Femur (tissue), 1 donor: ENCODE measurements around the gene CGNL1.

Experiments
- DNase-seq: peaks from one replicate; pipeline ENCODE4 v3.0.0-alpha.2; 2017

The CGNL1 gene

DNA sequence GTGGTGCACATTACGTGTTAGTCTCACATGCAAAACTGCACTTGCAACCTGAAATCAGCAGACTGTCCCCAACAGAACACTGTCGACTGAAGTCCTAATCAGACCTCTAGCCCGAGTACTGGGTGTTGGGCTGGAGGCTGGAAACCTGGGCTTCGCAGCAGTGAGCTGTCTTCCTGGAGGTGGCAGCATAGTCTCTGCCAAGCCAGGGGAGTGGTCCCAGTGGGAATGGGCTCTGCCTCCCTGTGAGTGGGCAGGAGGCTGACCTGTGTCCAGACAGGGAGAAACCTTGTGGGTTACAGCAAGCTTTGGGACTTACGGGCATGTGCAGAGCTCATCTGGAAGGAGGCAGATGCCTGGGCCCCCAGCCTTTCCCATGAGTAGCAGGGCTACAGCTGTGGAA is 177.2 kb downstream of the CGNL1 start:
- DNase-seq: no peak

DNA sequence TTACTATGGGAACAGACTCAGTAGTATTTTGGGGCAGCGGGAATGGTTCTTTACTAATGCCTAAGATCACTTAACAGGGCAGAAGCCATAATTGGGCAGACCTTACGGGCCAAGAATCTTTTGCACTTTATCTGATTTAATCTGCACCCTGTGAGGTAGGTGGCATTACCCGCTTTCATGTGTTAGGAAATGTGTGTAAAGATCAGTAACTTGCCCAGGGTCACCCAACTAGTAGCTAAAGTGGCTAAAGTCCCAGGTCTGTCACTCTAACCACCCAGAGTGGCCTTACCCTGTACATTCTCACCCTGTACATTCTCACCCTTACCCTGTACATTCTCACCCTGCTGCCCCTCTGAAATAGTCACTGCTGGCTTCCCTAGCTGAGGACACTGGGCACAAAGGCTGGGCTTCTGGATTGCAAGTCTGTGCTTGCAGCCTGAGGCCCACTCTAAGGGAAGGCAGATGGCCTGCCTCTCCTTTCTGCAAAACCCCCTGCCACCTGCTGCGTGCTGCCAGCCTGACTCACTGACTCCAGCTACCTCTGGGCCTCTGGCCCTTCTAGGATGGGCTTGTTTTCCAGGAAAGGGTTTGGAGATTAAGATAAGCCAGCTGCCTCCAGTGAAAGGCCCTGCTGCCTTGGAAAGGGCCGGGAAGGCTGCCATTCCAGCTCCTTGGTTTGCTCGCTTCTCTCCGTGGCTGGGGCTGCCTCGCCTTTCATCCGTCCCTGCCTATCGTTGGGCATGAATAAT is 177.9 kb downstream of the CGNL1 start:
- peak; percentile 63 for DNase-seq

DNA sequence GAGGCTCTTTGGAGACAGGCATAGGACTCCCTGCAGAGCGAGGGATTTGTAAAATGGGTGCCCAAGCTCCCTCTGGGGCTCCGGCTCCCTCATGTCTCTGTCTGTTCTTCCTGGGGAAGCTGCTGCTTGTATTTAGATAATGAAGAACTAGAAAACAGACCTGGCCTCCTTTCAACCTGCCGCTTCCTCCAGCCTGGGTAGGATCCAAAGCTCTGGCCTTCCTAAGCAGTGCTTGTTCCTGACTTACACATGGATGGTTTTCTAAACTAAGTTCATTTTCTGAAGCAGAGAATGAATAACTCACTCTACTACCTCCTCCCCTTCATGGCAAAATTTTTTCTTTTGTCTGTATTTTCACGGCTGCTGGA is 178.5 kb downstream of the CGNL1 start:
- DNase-seq: no peak

DNA sequence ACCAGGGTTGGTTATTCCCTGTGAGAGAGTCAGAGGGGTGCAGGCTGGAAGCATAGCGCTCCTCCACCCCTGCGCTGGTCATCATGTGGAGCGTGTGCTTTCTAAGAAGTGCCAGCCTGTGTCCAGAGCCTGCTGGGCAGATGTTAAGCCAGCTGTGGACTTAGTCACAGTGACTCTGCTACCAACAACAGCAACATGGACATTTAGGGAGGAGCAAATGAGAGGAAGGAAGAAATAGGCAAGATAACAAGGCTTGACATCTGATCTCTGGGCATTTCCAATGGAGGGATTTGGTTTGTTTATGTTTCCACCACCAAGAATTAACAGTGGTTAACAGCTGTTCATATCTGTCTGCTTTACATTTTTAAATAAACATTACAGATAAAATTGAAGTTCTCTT is 179.0 kb downstream of the CGNL1 start:
- DNase-seq: no peak

DNA sequence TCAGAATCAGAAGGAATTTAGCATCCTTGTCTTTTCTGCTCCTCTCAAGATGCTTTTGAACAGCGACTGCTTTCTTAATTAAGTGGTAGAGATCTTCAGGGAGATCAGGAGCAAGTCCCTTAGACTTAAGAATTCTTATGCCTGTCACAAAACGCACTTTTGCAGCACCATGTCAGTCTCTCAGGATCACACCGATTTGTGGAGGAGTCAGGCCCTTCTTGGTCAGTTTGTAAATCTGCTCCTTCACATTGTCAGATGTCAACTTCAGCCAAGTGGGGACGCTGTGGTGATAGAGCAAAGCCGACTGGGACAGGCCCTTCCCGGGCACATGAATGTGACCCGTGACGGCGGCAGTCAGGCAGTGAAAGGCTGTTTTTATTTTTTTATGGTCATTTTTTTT is 179.7 kb downstream of the CGNL1 start:
- no peak for DNase-seq

DNA sequence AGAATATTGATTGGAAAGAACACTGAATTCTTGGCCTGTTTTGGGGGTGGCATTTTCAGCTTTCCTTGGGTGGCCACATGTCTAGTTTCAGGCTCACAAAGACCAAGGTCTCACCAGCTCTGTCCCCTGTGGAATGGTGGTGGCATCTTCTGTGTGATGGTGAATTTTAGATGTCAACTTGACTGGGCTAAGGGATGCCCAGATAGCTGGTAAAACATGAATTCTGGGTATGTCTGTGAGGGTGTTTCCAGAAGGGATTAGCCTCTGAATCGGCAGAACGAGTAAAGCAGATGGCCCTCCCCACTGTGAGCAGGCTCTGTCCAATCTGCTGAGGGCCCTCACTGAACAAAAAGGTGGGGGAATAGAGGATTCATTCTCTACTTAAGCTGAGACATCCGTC is 181.0 kb downstream of the CGNL1 start:
- DNase-seq: no peak

DNA sequence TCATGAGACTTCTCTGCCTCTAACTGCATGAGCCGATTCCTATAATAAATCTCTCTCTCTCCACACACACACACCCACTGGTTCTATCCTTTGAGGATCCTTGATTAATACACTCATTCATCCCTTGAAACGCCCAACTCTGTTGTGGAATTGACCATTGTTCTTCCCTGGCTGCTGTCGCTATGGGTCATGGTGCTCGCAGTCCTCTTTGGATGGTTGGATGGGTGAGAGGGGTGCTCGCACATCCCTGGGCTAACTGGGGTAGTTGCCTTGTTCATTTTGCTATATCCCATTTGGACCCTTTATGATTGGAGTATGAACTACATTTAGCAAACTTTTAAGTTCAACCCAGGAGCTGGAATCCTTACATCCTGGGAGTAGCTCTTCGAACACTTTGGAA is 181.5 kb downstream of the CGNL1 start:
- no peak for DNase-seq

DNA sequence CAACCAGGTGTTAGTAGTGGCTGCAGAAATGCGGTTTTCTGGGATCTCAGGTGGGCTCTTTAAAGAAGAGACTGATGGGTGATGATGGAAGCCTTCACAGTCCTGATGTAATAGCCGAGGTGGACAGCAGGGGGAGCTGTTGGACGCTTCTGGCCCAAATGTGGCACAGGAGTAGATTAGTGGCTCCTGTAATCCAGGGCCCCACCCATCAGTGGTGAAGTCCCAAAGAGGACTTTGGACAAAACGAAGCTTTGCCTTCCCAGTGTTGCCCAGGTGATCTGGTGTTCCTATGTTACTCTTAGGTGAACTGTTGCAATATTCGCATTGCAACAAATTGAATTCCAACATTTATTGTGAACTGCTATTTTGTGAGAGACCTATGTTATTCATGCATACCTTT is 183.6 kb downstream of the CGNL1 start:
- DNase-seq: no peak

DNA sequence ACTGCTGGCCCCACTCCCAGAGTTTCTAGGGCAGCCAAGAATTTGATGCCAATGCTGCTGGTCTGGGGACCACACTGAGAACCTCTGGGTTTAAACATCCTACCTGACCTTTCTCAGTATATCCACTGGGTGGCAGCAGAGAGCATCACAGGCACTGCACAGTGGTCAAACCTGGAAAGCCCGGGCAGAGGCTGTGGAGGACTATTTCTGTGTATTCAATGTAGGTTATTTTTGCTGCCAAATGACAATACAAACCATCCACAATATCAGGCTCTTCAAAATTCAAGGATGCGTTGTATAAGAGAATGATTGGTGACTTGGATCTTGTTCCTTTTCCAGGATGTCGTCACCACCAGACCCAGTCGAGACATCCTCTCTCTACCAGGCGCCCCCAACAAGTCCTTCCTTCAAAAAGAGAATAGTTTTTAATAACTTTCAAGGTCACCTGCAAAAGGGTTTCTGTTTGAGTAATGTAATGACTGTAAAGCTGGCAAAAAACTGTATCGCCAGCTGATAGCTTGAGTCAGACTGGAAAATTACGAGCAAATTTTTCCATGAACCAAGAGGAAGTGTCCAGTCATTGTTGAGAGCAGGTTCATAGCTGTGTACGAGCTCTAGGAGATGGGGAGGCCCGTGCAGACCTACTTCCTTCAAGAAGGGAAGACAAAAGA is 184.9 kb downstream of the CGNL1 start:
- DNase-seq: peak; percentile 86

DNA sequence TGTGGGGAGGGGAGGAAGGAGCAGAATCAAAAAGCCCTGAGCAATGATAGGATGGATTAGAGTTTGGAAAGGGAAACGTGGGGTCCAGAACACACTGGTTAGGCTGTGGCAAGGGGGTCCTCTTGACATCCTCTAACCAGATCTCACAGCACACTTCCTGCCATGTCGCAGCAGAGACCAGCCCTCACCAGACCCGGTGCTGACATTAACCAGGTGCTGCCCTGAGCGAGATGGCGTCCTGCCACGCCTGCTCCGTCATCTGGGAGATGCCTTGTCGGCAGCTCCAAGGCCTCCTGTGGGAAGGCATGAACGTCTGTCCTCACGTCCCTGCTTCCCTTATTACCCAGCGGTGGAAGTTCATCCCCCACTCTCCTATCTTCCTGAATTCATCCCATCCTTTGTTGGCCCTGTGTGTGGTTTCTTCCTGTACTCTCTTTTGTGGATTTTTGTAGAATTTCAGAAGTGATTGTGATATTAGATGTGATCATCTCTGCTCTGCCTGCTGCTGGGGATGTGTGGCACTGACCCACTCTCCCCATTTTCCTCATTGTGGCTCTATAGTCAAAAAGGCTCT is 186.0 kb downstream of the CGNL1 start:
- DNase-seq: no peak

DNA sequence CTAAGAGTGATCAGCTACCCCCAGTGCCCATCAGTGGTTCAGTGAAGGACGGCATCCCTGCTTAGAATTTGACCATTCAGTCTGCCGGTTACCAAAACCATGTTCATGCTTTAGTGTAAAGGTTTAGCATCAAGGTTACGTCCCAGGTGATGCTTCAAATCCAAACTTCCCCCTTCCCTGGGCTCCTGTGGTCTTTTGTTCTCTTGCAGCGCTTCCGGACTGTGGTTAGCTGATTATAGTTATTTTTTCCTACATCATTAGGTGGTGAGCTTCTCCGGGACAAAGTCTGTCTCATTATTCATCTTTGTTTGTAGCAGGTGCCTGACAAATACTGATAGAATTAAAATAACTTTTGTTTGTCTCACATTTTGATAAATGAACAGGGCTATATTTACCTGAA is 187.1 kb downstream of the CGNL1 start:
- DNase-seq: no peak

DNA sequence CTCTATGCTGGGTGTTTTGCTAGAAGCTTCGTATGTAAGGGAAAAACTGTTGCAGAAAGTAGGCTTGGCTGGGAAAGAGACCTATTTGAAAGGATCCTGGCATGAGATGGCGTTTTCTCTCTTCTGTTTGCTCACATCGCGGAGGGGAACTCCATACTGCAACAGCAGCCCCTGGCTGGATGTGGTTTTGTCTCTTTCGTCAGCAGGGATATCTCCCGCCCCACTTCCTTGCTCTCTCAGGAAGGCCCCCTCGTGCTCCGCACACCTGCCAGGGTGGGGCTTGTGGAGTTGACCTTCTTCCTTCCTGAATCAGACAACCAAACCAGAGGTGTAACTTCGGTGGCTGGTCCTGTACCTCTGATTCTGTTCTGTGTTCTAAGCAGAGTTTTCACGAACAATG is 189.0 kb downstream of the CGNL1 start:
- DNase-seq: no peak

DNA sequence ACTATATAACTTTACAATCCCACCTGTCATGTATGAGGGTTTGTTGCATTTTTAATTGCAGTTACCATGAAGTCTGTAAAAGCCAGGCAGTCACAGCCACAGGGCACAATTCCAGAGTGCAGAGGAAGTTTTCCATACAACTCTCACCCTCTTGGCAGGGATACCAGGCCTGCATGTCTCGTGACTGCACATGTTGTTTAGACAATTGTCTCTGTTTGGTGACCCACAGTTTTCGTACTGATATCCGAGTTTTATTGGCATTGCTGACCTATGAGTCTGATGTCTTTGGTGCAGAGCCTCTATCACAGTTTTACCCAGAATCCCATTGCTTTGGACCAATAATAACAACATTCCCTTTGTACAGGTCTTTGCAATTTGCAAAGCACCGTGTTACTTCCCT is 190.5 kb downstream of the CGNL1 start:
- no peak for DNase-seq

DNA sequence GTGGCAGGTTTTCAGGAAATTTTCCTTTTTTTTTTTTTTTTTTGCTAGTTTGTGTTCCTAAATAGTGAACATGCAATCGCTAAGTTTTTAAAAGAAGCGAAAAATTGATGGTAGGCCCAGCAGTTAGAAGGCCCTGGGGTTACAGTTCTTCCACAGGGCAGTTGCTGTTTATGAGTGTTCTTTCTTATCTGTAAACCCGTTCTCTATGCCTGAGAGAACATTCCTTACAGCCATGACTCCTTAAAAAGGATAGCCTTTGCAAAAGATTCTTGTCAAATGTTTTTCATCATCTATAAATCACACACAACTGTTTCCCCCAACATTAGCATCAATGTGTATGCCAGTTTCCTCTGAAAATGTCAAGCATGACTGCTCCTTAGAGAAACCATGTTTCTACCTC is 191.6 kb downstream of the CGNL1 start:
- no peak for DNase-seq

DNA sequence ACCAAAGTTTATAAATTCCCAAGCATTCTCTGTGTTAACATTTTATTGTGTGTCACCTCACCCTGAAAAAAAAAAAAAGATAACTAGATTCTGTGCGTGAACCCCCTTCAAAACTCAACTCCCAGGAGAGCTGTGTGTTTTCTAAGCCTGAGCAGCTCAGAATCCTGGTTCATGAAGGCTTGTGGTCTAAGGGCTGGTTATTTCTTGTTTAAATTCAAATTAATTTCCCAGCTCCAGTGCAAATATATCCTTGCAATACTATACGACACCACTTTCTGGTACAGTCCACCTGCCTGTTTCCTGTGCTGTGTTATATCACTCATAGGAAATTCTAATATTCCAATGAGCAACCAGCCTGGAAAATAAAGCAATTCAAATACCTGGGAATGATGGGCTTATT is 192.0 kb downstream of the CGNL1 start:
- DNase-seq: no peak

DNA sequence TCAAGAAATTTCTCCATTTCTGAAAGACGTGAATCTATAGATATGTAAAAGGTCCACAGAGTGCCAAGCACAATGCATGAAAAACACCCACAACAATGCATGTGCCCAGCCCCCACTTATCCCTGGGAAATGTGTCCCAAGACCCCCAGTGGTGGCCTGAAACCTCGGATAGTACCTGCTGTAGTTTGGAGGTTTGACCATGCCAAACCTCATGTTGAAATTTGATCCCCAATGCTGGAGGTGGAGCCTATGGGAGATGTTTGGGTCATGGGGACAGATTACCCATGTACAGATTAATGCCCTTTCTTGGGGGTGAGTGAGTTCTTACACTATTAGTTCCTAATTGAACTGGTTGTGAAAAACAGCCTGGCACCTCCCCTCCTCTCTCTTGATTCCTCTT is 194.0 kb downstream of the CGNL1 start:
- no peak for DNase-seq

DNA sequence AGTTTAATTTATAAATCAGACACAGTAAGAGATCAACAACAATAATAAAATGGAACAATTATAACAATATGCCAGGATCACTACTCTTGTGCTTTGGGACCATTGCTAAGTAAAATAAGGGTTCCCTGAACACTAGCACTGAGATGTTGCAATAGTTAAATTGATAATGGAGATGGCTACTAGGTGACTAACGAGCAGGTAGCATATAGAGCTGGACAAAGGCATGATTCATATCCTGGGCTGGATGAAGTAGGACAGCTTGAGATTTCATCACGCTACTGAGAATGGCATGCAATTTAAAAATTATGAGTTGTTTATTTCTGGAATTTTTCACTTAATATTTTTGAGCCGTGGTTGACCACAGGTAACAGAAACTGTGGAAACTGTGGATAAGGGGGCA is 194.7 kb downstream of the CGNL1 start:
- DNase-seq: no peak

DNA sequence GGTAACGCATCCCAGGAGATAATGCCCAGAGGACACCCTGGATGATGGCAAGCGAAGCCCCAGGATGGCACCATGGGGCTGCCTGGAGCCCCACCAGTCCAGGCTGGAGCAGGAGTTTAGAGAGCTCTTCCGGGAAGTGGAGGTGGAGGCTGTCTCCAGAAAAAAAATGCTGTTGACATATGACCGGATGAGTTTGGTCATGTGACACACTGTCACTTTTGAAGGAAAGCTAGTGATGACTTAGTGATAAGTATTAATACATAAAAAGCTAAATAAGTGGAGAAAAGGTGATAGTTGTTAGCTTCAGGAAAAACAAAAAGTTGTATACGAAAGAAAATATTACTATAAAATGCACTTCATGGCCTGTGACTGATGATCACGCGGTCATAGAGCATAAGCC is 195.4 kb downstream of the CGNL1 start:
- DNase-seq: no peak

DNA sequence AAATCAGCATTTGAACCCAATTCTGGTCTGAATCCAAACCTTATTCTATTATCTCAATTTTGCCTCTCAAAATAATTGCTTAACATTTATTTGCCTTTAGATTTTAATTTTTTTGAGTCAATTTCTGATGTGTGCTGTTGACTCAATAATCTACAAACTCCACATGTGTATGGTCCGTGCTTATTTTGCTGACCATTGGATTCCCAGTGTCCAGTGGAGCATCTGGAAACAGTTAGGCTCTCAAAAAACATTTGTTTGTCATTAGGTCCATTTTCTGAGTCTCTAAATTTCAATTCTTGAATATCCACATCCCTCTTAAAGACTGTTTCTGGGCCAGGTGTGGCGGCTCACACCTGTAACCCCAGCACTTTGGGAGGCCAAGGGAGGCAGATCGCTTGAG is 196.2 kb downstream of the CGNL1 start:
- DNase-seq: no peak

DNA sequence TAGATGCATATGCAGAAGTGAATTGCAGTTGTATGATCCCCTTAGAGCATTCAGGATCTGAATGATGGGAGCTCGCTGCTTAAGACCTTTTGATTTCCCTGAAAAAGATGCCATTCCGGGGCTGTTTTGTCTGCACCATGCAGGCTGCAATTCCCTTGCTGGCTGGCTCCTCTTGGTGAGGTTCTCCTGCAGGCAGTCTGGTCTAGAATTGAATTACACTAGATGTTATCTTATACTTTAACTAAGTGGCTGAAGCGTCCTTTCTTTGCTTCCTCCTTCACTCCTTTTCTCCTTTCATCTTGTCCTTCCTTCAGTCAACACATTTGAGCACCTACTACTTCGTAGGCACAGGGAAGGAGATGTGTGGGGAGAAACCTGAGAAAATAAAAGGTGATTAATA is 196.8 kb downstream of the CGNL1 start:
- DNase-seq: no peak

DNA sequence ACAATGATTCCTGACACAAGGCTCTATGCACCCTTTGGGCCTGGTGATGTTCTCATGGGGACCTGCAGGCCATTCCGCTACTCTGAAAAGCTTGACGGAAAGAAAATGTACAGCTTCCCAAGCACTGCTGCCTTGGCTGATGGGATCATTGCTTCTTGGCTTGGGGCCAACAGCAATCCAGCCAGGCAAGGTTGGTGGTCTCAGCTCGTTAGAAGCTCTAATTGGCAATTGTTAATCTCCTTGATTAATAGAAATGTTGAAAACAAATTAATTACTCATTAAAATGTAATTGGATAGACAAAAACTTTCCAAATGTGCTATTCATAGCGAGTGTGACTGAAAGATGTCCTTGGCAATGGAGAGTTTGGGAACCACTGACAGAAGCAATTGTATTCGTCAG is 199.1 kb downstream of the CGNL1 start:
- DNase-seq: no peak

DNA sequence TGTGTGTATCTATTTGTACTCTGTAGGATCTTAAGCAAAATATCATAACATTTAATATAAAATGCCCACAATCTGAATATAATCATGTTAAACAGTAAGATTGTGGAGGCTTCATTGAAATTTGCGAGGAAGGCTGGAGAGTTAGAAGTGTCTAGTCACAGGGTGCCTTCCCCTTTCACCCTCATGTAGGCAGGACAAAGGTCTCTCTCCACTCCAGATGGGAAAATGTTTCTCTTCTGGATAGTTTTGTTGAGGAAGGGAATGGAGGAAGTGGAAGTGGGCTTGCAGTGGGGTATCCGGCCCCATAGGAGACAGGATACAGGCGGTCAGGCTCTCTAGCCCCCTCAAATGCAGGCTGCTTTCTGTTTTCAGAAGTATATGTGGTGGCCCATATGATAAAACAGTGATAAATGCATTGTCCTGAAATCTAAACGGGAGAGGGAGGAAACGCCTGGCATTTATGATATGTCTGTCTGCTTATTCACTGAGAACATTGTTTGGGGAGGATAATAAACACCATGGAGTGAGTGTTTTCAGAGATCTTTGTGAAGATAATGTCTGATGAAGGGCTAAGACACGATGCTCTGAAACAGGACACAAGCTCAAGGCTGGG is 202.1 kb downstream of the CGNL1 start:
- no peak for DNase-seq

DNA sequence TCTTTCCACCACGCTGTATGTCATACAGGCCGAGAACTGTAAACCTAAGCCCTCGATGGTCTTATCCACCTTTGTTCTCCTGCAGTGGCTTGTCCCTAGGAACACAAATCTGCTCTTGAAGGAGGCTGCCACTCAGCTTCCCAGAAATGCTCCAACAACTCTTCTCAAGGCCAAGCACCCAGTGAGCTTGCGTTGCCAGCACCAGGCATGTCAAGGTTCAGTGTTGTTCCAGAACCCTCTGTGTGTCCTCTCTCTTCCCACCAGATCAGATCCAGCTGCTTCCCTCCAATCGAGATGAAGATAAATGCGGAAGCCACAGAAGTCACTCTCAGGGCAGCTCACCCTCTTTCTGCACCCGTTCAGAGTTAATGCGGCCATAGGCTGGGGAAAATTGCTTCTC is 204.1 kb downstream of the CGNL1 start:
- no peak for DNase-seq

DNA sequence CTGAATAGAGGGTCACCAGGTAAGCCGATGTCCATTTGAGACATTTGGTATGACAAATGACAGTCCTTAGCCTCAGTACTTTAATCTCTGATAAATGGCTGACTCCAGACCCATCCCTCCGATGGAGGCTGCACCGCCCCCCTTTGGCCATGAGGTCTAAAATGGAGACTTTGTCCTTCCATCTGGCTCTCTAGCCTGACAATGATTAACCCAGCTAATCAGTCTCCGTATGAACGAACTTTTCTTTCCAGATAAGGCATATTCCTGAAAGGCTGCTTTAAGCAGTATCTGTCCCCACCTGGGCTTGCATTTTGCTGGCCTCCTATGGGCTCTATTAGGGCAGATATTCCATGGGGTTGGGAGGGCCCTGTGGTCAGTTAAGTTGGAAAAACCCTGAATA is 204.6 kb downstream of the CGNL1 start:
- DNase-seq: no peak
